Stimulated activated naive B cell treated with anti-CD40 and anti-IgM and Interleukin-4, amounts not matched to agents 10 μg/mL and 1 μg/mL and 100 μg/mL, for 72 hours (primary cell): ENCODE data around the gene MTG2.

ENCODE experiments used
- ATAC-seq, 2 donors: fragments of 150-1000 bp; cut with Tn5 transposase; replicated peaks; 2 replicates each; pipeline ENCODE4 v1.10.0; 2021; ENCODE audit warnings: moderate library complexity in 1 of 2
- DNase-seq: peaks from one replicate; pipeline ENCODE4 v3.0.0; 2021
- H3K27ac Mint-ChIP-seq: one replicate; pipeline ENCODE4 v1.8.0; 2022; ENCODE audit warnings: mild to moderate bottlenecking, mixed read lengths
- H3K27me3 Mint-ChIP-seq, 2 donors: one replicate each; pipeline ENCODE4 v1.8.0; 2022; ENCODE audit warnings: mixed read lengths in 2 of 2
- H3K36me3 Mint-ChIP-seq, 2 donors: one replicate each; pipeline ENCODE4 v1.8.0; 2022; ENCODE audit warnings: mixed read lengths in 2 of 2, mild to moderate bottlenecking in 1 of 2
- H3K4me1 Mint-ChIP-seq, 2 donors: one replicate each; pipeline ENCODE4 v1.8.0; 2022; ENCODE audit warnings: mixed read lengths in 2 of 2, mild to moderate bottlenecking in 1 of 2
- H3K4me3 Mint-ChIP-seq, 2 donors: one replicate each; pipeline ENCODE4 v1.8.0; 2022; ENCODE audit warnings: mild to moderate bottlenecking in 2 of 2, mixed read lengths in 2 of 2, moderate library complexity in 1 of 2
- H3K9me3 Mint-ChIP-seq, 2 donors: one replicate each; pipeline ENCODE4 v1.8.0; 2022; ENCODE audit warnings: mixed read lengths in 2 of 2, mild to moderate bottlenecking in 1 of 2

MTG2 gene

GRCh38 chr20:62225820-62226635 is 43.2 kb downstream of the MTG2 start:
- H3K27ac Mint-ChIP-seq: no peak overlapping the region
- peaks cover 44 to 63% of the 10 kb centered on the region in 2 donors for H3K27me3 Mint-ChIP-seq
- H3K9me3 Mint-ChIP-seq: no peaks in the 10 kb centered on the region
- no peak for DNase-seq
- H3K4me1 Mint-ChIP-seq: peaks cover 3 to 4% of the 10 kb centered on the region in 2 donors
- no peak for ATAC-seq
- H3K4me3 Mint-ChIP-seq: no peak overlapping the region
- H3K36me3 Mint-ChIP-seq: no peaks in the 10 kb centered on the region

- no peak for ATAC-seq
- no peak overlapping the region for H3K27ac Mint-ChIP-seq
Measured at GRCh38 chr20:62226707-62227590, 44.1 kb downstream of the MTG2 start.

GRCh38 chr20:62227591-62227976 is 44.8 kb downstream of the MTG2 start:
- Mint-ChIP-seq H3K9me3 (no peaks in the 10 kb centered on the region), H3K27me3 (peaks cover 31 to 48% of the 10 kb centered on the region in 2 donors), H3K4me1 (peaks cover 0 to 2% of the 10 kb centered on the region in 2 donors), H3K4me3 (no peak overlapping the region), H3K36me3 (no peaks in the 10 kb centered on the region), H3K27ac (no peak overlapping the region)
- ATAC-seq (no peak), DNase-seq (no peak)

More at GRCh38 chr20:62226707-62227590, 44.1 kb downstream of the MTG2 start:
- Mint-ChIP-seq H3K9me3 (no peaks in the 10 kb centered on the region), H3K27me3 (peaks cover 36 to 54% of the 10 kb centered on the region in 2 donors), H3K4me1 (peaks cover 0 to 2% of the 10 kb centered on the region in 2 donors), H3K36me3 (no peaks in the 10 kb centered on the region), H3K4me3 (no peak overlapping the region)
- DNase-seq: no peak

GRCh38 chr20:62227977-62228958 is 45.4 kb downstream of the MTG2 start:
- Mint-ChIP-seq H3K27ac (no peak overlapping the region), H3K27me3 (peaks cover 24 to 41% of the 10 kb centered on the region in 2 donors), H3K9me3 (no peaks in the 10 kb centered on the region), H3K36me3 (no peaks in the 10 kb centered on the region), H3K4me3 (no peak overlapping the region), H3K4me1 (peaks cover 0 to 2% of the 10 kb centered on the region in 2 donors)
- ATAC-seq: peak; percentile 29 to 42
- no peak for DNase-seq

GRCh38 chr20:62228982-62229545 is 46.2 kb downstream of the MTG2 start:
- ATAC-seq (no peak), DNase-seq (no peak)
- peaks cover 0 to 2% of the 10 kb centered on the region in 2 donors for H3K9me3 Mint-ChIP-seq
- no peak overlapping the region for H3K4me3 Mint-ChIP-seq
- H3K27me3 Mint-ChIP-seq: peaks cover 19 to 33% of the 10 kb centered on the region in 2 donors
- no peak overlapping the region for H3K27ac Mint-ChIP-seq
- no peaks in the 10 kb centered on the region for H3K36me3 Mint-ChIP-seq
- H3K4me1 Mint-ChIP-seq: peaks cover 0 to 2% of the 10 kb centered on the region in 2 donors

GRCh38 chr20:62229667-62230066 is 46.8 kb downstream of the MTG2 start:
- Mint-ChIP-seq H3K36me3 (no peaks in the 10 kb centered on the region), H3K27ac (no peak overlapping the region), H3K4me3 (no peak overlapping the region), H3K4me1 (peaks cover 0 to 2% of the 10 kb centered on the region in 2 donors), H3K9me3 (peaks cover 0 to 2% of the 10 kb centered on the region in 2 donors), H3K27me3 (peaks cover 13 to 27% of the 10 kb centered on the region in 2 donors)
- ATAC-seq: no peak
- DNase-seq: no peak

GRCh38 chr20:62230276-62230675 is 47.4 kb downstream of the MTG2 start:
- Mint-ChIP-seq H3K9me3 (peaks cover 0 to 2% of the 10 kb centered on the region in 2 donors), H3K36me3 (no peaks in the 10 kb centered on the region), H3K27ac (no peak overlapping the region), H3K4me1 (peaks cover 0 to 2% of the 10 kb centered on the region in 2 donors), H3K27me3 (peaks cover 10 to 21% of the 10 kb centered on the region in 2 donors), H3K4me3 (no peak overlapping the region)
- ATAC-seq (no peak), DNase-seq (no peak)

GRCh38 chr20:62230696-62231095 is 47.9 kb downstream of the MTG2 start:
- H3K4me3 Mint-ChIP-seq: no peak overlapping the region
- DNase-seq: no peak
- peaks cover 0 to 2% of the 10 kb centered on the region in 2 donors for H3K9me3 Mint-ChIP-seq
- H3K27me3 Mint-ChIP-seq: peaks cover 10 to 19% of the 10 kb centered on the region in 2 donors
- ATAC-seq: no peak
- no peaks in the 10 kb centered on the region for H3K36me3 Mint-ChIP-seq
- no peak overlapping the region for H3K27ac Mint-ChIP-seq
- peaks cover 0 to 2% of the 10 kb centered on the region in 2 donors for H3K4me1 Mint-ChIP-seq

GRCh38 chr20:62231292-62231691 is 48.5 kb downstream of the MTG2 start:
- Mint-ChIP-seq H3K27ac (no peak overlapping the region), H3K4me3 (no peak overlapping the region), H3K9me3 (peaks cover 0 to 2% of the 10 kb centered on the region in 2 donors), H3K4me1 (peaks cover 0 to 2% of the 10 kb centered on the region in 2 donors), H3K27me3 (peaks cover 10 to 14% of the 10 kb centered on the region in 2 donors), H3K36me3 (no peaks in the 10 kb centered on the region)
- ATAC-seq: no peak
- no peak for DNase-seq

GRCh38 chr20:62232194-62232593 is 49.4 kb downstream of the MTG2 start:
- no peaks in the 10 kb centered on the region for H3K36me3 Mint-ChIP-seq
- peaks cover 3 to 5% of the 10 kb centered on the region in 2 donors for H3K27me3 Mint-ChIP-seq
- H3K4me3 Mint-ChIP-seq: no peak overlapping the region
- no peak for ATAC-seq
- peaks cover 0 to 2% of the 10 kb centered on the region in 2 donors for H3K4me1 Mint-ChIP-seq
- H3K9me3 Mint-ChIP-seq: peaks cover 0 to 2% of the 10 kb centered on the region in 2 donors
- H3K27ac Mint-ChIP-seq: no peak overlapping the region
- no peak for DNase-seq

GRCh38 chr20:62232770-62233645 is 50.2 kb downstream of the MTG2 start:
- Mint-ChIP-seq H3K27ac (no peak overlapping the region), H3K4me1 (peaks cover 5 to 7% of the 10 kb centered on the region in 2 donors), H3K36me3 (no peaks in the 10 kb centered on the region), H3K9me3 (peaks cover 0 to 2% of the 10 kb centered on the region in 2 donors), H3K4me3 (no peak overlapping the region), H3K27me3 (peaks cover 0 to 3% of the 10 kb centered on the region in 2 donors)
- DNase-seq (no peak), ATAC-seq (no peak)

- H3K27me3 Mint-ChIP-seq: no peaks in the 10 kb centered on the region
- H3K9me3 Mint-ChIP-seq: peaks cover 0 to 2% of the 10 kb centered on the region in 2 donors
- no peak for ATAC-seq
- H3K27ac Mint-ChIP-seq: no peak overlapping the region
- H3K4me1 Mint-ChIP-seq: peaks cover 7% of the 10 kb centered on the region in 2 donors
- DNase-seq: no peak
- no peak overlapping the region for H3K4me3 Mint-ChIP-seq
- no peaks in the 10 kb centered on the region for H3K36me3 Mint-ChIP-seq
Measured at GRCh38 chr20:62233684-62234083, 50.9 kb downstream of the MTG2 start.
